ENCODE data around the gene PPP1R16B.

The PPP1R16B gene

DNA sequence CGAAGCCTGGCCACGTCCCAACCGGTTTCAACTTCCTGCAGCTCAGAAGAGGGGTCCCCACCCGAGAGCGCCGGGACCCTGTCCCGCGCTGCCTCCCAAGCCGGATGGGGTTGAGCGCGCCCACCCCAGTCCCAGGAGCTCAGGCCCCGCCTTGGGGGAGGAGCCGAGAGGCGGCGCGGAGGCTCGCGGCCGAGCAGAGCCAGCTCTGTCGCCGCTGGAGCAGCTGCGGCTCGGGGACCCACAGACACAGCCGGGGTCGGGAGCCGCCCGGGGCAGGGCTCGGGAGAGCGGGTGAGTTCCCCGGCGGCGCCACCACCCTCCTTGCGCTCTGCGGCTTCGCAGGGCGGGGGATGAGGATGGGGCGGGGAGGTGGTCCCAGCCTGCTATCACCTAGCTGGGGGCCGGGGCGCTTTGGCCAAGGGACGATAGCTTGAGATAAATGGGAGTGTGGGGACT lies at the start of gene PPP1R16B:
Gene PPP1R16B (plus strand): TSS at position 196 of the 456 bp plus-strand sequence. CDS start 30,229 bp downstream, outside the sequence.
- DNase-seq = peak; percentile 83

DNA sequence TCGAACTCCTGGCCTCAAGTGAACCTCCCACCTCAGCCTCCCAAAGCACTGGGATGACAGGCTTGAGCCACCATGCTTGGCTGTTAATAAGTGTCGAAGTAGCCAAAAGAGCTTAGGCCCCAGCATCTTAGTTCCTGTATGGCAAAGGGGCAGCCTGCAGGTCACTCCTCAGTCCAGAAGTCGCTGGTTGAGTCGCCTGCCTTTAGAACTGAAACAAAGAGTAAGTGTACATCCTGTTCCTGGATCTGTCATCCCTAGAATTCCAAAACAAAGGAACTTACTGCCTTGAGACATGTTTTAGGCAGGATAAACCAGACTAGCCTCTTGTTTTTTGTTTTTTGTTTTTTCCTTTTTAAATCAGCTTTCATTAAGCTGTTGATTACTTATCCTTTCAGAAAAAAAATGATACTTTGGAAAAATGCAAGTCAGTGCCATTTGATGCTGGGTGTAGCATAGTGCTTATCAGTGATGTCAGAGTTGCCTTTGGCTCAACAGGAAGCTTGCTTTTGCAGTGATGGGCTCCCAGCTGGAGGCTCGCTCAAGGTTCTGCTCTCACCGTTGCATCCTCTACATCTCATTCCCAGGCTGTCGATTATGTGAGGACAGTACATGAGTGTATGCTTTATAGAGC lies 48.2 kb upstream of the PPP1R16B start:
- no peak for DNase-seq

DNA sequence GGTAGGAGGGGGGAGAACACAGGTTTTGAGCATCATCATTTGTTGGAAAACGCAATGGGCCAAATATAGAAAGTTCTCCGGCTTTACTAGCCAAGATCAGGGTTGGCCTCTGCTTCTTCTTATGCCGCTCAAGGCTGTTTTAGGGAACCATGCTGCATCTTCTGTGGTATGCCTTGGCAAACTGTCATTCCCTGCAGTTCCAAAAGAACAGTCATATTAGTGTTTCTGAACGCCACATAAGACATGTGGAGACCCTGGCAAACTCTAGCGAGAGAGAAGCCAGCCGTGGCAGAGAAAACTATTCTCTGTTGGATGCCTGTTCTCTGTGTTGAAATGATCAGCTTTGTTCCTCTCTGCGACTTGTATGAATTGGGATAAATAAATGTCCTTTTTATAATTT lies 46.4 kb upstream of the PPP1R16B start:
- DNase-seq = no peak

DNA sequence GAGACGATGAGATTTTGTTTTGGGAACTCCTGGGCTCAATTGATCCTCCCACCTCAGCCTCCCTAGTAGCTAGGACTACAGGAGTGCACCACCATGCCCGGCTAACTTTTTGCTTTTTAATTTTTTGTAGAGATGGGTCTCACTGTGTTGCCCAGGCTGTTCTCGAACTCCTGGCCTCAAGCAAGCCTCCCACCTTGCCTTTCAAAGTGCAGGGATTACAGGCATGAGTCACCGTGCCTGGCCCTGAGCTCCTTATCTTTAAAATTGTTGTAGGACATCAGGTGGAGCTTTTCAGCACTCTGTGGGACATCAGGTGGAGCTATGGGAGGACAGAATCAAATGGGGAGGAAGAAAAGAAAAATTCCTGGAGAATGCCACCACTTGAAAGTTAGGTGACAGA lies 44.5 kb upstream of the PPP1R16B start:
- DNase-seq = no peak

DNA sequence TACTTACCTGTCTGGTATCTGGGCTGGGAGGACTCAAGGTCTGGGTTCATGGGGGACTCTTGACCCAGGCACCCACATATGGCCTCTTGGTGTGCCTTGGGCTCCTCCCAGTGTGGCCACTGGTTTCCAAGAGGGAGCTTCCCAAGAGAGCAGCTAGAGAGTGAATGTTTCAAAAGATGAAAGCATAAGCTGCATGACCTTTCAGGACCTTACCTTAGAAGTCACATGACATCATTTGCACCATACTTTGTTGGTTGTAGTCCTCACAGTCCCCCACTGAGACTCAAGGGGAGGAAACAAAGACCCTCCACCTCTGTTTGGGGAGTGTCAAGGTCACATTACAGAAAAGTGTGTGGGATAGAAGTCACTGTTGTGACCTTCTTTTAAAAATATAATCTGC lies 43.3 kb upstream of the PPP1R16B start:
- DNase-seq = no peak

DNA sequence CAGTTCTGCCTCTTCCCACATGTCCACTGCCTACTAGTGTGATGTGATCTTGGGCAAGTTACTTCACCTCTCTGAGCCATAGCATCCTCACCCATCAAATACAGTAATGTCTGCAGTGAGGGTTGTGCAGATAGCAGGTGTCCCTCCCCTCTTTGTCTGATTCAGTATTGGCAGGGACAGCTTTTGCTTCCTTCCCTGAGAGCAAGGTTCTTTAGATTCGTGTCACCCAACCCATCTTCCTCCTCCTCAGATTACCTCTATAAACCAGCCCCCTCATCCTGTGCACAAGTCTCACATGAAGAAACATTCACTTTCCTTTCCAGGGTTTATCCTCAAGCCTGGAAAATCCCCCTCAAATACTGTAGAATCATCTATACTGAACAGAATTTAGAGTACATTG lies 41.9 kb upstream of the PPP1R16B start:
- DNase-seq = no peak

DNA sequence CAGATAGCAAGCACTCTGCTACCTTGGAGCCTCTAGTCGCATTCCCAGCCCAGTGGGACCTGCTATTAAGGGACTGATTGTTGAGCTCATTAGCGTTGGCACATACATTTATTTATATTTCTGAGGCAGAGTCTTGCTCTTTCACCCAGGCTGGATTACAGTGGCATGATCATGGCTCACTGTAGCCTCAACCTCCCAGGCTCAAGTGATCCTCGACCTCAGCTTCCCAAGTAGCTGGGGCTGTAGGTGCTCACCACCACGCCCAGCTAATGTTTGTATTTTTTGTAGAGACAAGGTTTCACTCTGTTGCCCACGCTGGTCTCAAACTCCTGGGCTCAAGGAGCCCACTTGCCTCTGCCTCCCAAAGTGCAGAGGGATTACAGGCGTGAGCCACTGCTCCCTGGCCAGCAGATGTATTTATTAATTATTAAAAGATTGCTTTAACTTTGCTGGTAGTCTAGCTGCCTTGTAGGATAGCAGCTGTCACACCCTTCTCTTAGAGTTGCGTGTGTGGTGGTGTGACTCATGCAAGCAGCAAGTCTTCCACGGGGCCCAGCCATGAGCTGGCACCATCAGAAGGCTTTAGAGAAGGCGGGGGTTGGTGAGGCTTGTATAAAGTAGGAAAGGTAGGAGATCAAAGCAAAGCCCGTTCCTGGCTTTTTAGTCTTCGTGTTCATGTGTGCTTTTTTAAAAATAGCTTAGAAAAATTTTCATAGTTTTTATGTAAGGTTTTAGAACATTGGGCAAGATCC lies 40.8 kb upstream of the PPP1R16B start:
- peak; percentile 41 for DNase-seq

DNA sequence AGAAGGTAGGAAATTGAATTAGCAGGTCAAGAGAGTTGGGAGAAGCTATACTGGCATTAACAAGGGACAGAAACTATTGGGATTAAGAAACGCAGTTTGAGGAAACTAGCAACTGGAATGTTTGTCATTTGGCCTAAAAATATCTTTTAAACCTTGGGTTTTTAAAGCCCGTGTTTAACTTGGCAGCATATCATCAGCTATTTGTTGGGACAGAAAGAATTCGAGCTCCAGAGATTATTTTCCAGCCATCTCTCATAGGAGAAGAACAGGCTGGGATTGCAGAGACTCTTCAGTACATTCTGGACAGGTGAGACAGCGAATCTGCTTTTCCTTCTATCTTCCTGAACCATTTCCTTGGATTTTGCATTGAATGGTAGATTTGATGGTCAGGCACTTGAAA lies 39.4 kb upstream of the PPP1R16B start:
- no peak for DNase-seq

DNA sequence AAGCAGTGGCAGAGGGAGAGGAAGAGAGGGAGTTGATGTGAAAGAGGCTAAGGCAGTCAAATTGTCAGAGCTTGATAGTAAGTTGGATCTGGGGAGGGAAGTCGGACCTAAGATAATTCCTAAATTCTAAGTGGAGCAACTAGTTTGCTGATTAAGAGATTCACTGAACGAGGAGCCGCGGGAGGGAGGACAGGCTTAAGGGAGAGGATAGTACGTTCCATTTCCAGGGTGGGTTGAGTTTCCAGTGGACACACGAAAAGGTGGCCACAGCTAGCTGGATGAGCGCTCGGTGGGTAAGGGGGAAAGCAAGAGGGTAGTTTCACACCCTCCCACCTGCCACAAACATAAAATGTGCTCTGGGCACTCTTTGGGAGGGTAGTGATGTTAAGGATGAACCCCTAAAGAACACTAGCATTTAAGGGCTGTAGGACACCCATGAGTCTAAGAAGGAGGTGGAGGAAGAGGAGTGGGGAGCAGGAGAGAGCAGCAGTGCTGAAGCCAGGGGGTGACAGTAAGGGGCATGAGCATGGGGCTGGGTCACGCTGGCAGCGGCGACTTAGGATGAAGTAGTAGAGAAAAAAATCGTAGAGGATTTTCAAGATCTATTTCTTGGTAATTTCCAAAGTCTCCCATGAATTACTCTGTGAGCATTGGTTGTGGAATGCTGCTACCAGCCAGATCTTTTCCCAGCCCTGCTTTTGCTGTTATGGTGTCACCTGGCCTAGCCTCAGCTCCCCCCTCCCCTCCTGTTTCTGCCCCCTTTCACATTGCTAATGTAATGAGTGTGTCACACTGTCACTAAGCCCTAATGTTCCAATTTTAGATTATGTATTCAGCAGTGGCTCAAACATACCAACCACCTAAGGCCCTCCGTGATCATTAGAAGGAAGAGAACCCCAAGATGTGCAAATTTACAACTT lies 35.9 kb upstream of the PPP1R16B start:
- no peak for DNase-seq

DNA sequence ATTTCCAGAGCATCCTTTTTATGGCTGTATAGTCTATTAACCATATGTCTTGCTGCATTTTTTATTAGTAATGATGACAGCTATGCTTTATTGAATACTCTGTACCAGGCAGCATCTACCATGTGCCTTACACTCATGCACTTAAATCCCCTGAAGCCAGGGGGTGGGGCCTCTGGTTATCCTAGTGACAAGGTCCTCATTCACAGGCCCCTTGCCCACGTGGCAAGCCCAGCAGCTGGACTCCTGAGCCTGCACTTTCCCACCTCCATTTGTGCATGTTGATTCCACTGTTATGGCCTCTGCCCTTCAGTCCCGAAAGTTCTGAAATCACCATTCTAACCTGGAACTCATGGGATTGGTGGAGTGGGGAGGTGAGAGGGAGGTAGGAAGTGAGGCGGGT lies 35.0 kb upstream of the PPP1R16B start:
- DNase-seq = no peak

DNA sequence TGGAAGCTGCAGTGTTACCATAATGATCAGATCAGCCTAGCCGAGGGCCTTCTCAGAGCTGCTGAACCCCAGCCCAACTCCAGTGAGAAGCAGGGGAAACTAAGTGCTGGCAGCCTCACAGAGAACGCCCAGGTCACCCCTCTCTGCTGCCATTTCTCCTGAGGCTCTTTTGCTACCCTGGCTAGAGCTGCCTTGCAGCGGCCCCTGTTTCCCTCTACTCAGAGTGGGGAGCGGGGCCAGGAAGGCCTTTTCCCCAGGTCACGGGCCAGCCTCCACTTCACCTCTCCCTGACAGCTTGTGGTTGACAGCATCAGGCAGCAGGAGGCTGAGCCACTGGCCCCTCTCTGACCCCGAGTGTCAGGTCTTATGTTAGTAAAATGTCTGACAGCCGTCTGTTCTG lies 34.5 kb upstream of the PPP1R16B start:
- no peak for DNase-seq

DNA sequence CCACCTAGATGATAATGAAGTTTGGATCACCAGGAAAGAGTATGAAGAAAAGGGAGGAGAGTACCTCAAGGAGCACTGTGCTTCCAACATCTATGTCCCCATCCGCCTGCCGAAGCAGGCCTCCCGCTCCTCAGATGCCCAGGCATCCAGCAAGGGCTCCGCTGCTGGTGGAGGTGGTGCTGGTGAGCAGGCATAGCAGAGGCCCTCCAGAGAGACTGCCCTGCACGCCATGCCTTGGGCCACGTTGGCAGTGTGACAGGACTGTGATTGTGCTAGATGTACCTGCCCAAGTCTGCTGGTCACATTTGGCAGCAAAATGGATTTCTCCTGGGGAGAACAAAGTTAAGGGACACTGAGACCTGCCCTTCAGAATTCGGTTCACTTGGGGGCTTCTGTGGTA lies 33.9 kb upstream of the PPP1R16B start:
- no peak for DNase-seq

DNA sequence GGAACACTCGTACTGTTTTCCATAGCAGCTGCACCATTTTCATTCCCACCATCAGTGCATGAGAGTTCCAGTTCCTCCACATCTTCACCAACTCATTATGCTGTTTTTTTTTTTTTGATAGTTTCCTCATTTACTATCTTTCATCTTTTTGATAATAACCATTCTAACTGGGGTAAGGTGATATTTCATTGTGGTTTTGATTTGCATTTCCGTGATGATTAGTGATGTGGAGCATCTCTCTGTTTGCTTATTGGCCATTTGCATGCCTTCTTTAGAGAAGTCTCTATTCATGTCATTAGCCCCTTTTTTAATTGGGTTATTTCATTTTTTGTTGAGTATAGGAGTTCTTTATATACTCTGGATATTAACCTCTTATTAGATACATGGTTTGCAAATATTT lies 31.3 kb upstream of the PPP1R16B start:
- DNase-seq = no peak

DNA sequence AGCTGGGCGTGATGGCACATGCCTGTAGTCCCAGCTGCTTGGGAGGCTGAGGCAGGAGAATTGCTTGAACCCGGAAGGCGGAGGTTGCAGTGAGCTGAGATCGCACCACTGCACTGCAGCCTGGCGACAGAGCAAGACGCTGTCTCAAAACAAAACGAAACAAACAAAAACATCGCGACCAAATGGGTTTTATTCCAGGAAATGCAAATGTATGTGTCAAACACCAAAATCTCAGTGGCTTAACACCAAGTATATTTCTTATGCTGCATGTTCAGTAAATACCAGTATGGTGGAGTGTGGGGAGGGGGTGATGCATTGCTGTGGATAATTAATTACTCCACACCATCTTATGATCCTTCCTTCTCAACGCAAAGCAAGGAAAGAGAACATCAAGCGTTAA lies 29.1 kb upstream of the PPP1R16B start:
- DNase-seq = no peak

DNA sequence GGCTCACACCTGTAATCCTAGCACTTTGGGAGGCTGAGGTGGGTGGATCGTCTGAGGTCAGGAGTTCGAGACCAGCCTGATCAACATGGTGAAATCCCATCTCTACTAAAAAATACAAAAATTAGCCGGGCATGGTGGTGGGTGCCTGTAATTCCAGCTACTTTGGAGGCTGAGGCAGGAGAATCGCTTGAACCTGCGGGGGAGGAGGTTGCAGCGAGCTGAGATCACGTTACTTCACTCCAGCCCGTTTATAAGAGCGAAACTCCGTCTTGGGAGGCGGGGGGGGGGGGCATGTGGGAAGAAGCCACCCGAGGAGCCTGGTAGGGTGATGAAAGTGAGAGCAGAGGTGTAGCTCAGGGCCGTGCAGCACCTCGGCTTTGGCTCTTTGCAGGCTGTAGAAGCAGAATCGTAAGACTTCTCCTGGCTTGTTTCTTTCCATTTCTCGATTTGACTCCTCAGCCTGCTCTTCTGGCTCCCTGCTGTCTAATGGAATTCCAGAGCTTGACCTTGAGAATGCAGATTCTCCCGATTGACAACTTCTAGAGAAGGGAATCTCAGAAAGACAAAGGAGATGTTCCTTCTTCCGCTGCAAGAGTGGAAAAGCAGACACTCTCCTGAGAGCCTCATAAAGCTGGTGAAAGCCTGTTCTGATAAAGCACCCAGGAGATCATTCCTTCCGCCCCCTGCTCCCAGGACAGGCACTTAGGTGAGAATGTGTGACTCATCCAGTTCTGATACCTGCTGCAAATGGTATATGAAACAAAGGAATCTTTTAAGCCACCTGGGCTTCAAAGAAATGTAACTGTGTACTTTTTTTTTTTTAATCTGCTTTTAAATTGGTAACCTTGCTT lies 26.0 kb upstream of the PPP1R16B start:
- DNase-seq = peak; percentile 5

DNA sequence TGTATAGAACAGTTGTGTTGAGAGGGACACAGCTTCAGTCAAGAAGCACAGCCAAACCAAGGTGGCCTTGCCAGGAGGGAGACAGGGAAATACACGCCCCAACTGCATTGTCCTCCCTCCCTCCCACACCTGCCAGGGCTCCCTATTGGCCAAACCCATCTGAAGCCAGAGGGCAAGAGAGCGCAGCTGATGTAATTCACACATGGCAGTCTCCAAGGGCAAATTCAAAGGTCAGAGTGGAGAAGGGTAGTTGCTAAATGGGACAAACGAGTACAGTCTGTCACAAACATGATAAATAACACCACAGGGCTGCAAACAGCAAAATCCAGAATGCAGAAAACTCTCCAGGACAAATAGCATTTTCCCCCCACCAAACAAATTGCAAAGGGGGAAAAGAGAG lies 23.2 kb upstream of the PPP1R16B start:
- no peak for DNase-seq

DNA sequence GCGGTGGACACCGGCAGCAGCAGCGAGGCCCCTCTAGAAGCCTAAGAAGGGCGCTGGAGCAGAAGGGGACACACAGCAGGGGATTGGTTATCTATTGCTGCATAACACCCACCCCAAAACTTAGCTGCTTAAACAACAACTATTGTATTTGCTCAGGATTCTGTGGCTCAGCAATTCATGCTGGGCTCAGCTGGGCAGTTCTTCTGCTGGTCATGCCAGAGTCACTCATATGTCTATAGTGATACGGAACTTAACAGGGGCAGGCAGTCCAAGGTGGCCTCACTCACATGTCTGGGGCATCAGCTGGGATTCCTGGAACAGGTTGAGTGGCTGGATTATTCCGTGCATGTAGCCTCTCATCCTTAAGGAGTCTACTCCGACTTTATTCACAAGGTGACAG lies 17.6 kb upstream of the PPP1R16B start:
- DNase-seq = no peak

DNA sequence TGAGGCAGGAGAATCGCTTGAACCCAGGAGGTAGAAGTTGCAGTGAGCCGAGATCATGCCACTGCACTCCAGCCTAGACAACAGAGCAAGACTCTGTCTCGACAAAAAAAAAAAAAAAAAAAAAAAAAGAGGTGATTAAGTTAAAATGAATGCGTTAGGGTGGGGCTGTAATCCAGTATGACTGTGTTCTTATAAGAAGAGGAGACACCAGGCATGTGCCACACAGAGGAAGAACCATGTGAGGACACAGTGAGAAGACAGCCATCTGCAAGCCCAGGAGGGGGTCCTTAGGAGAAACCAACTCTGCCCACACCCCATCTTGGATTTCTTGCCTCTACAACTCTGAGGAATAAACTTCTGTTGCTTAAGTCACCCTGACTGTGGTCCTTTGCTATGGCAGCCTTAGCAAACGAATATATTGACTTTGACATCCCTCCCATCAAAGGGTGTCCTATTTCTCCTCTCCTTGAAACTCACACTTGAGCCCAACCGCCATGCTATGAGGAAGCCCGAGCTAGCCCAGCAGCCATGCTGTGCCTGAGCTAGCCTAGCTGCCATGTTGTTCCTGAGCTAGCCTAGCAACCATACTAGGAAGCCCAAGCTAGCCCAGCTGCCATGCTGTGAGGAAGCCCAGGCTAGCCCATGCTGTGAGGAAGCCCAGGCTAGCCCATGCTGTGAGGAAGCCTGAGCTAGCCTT lies 15.8 kb upstream of the PPP1R16B start:
- no peak for DNase-seq

DNA sequence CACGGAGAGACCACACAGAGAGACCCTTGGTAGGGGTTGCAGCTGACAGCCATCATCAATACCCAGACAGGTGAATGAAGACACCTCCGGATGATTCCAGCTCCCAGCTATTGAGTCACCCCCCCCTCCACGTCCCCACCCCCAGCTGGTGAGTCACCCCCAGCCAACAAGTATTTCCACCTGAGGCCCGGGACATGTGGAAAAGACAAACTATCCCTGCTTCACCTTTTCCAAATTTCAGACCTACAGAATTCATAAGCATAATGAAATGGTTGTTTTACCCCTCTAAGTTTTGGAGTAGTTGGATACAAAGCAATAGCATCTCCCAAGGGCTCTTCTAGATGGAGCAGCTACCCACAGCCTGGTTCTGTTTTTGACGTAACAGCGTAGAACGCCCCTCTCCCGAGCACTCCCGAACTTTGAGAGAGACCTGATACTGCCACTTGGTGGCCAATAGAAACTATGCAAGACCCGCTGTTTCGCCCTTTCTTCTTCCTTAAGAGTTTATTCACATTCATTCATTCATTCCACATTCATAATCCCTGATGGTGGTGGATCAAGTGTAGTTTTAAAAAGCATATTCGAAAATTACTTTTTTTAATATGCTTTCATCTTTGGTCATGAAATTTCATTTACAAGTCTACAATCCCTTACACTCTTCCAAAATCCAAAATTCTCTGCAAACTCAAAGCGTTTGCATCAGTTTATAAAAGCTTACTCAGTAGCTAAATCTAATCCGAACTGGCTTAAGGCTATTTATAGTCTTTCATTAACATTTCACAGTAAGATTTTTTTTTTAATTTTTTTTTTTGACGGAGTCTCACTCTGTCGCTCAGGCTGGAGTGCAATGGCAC lies 15.1 kb upstream of the PPP1R16B start:
- peak; percentile 67 for DNase-seq

DNA sequence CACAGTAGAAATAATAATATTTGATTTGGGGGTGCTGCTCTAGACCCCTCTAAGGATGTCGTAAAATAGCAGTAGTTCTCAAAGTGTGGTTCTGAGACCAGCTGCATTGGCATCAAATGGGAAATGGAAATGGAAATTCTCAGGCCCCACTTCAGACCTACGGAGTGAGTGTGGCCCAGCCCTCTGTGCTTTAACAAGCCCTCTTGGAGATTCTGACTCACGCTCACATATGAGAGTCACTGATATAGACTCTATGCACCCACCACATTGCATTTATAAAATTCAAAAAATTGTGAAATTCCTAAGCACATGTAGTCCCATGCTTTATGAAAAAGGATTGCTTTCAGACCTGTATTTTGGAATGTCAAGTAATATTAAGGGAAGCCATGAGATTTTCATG lies 14.2 kb upstream of the PPP1R16B start:
- no peak for DNase-seq

DNA sequence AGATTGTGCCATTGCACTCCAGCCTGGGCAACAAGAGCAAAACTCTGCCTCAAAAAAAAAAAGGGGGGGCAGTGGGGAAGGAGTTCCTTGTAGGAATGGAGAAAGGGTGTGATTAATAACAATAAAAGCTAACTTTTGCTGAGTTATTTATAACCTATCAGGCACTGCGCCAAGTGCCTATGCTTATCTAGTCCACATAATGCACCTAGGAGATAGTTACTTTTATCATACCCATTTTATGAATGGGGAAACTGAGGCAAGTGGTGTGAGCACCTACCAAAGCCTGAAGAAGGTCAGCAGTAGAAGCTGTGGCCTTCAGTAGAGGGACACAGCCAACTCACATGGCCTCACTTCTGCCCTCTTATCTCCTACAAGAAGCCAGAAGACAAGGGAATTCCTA lies 13.6 kb upstream of the PPP1R16B start:
- DNase-seq = no peak
